GM13976 (cell line): ENCODE data around the gene SH3TC2.
A peak's percentile ranks its signal among the peaks of the same experiment; 100 is the strongest.

Experiments
- DNase-seq: peaks from one replicate; pipeline ENCODE4 v3.0.0; 2012; ENCODE audit warnings: low spot score
- CTCF ChIP-seq: IDR thresholded peaks from 2 replicates; pipeline ENCODE4 v1.5.1; 2012; ENCODE audit warnings: borderline replicate concordance, mild to moderate bottlenecking; ENCODE audit not compliant: insufficient read depth; ENCODE audit errors: extremely low read depth, missing control alignments, control extremely low read depth
- in situ Hi-C: fragments of 300-500 bp; cut with MboI; formaldehyde crosslinking; loops from one replicate; pipeline ENCODE4 v1.12.0; 2022; ENCODE audit warnings: low sequenced_read_pairs, mixed read lengths, inconsistent platforms; ENCODE audit not compliant: unreplicated experiment

The SH3TC2 gene

GRCh38 chr5:148961261-148962199, 101.3 kb downstream of the SH3TC2 start:
- no peak for DNase-seq
- in situ Hi-C loops, result loop anchor here (25.0 kb wide), 1 partner anchor 224 kb away; no protein-coding TSS in a partner anchor
- no peak for TF ChIP-seq CTCF

- TF ChIP-seq CTCF, result no peak
- DNase-seq, result no peak
- in situ Hi-C loops, result loop anchor here (25.0 kb wide), 1 partner anchor 223 kb away; no protein-coding TSS in a partner anchor
Observed at GRCh38 chr5:148960070-148960769, 102.6 kb downstream of the SH3TC2 start.

- in situ Hi-C loops, result loop anchor here (25.0 kb wide), 1 partner anchor 220 kb away; no protein-coding TSS in a partner anchor
- DNase-seq, result peak; percentile 57
Observed at GRCh38 chr5:148957591-148958202, 105.2 kb downstream of the SH3TC2 start.

GRCh38 chr5:148956477-148957385, 106.1 kb downstream of the SH3TC2 start:
- no peak for TF ChIP-seq CTCF
- no peak for DNase-seq
- in situ Hi-C loops, result loop anchor here (25.0 kb wide), 1 partner anchor 219 kb away; no protein-coding TSS in a partner anchor

More at GRCh38 chr5:148957591-148958202, 105.2 kb downstream of the SH3TC2 start:
- peak; percentile 80 for TF ChIP-seq CTCF
